Cardiac muscle cell (in vitro differentiated cells and primary cell): ENCODE measurements around the gene PDE8A. TPM values are rescaled to one million over a fixed set of nuclear protein-coding genes. Genes with fewer than 3 reads are reported as not detected.

Experiments
- DNase-seq, 2 donors: peaks; one replicate each; pipeline versions ENCODE4 v3.0.0 to v3.0.0-alpha.2; 2010 to 2017; ENCODE audit warnings: low read depth in 1 of 2, low spot score in 1 of 2
- H3K27ac ChIP-seq: fragments of 200-600 bp; sonication (generic); 2 replicates; pipeline ENCODE4 v1.5.1; 2016
- H3K27me3 ChIP-seq: fragments of 200-600 bp; sonication (generic); 2 replicates; pipeline ENCODE4 v1.6.0; 2016; ENCODE audit warnings: control low read depth
- H3K36me3 ChIP-seq: fragments of 200-600 bp; sonication (generic); 2 replicates; pipeline ENCODE4 v1.5.1; 2016; ENCODE audit warnings: control low read depth
- H3K4me1 ChIP-seq: fragments of 200-600 bp; sonication (generic); 2 replicates; pipeline ENCODE4 v1.8.1; 2017; ENCODE audit warnings: low read depth, mild to moderate bottlenecking, mixed run types
- H3K4me3 ChIP-seq: fragments of 200-600 bp; sonication (generic); 2 replicates; pipeline ENCODE4 v1.5.1; 2016; ENCODE audit warnings: mild to moderate bottlenecking
- H3K9me3 ChIP-seq: fragments of 200-600 bp; sonication (generic); 2 replicates; pipeline ENCODE4 v1.5.1; 2017; ENCODE audit warnings: low read depth, mild to moderate bottlenecking, control low read depth
- polyA plus RNA-seq: library from polyadenylated mRNA; unstranded; fragments of >200 nt; fragmentation: Nextera tagmentation; extraction: Ambion mirVana; gene quantifications from 2 replicates; pipeline ENCODE4 v1.2.1, GENCODE V29; 2016
- total RNA-seq: library from RNA; depleted of rRNA; stranded (reverse); fragments of >200 nt; gene quantifications from 2 replicates; pipeline ENCODE4 v1.2.3, GENCODE V29; 2016
- TF ChIP-seq, protein P1 (sequence below): IDR thresholded peaks from 2 replicates; pipeline ENCODE4 v1.5.1; 2012; ENCODE audit warnings: low read depth, mild to moderate bottlenecking, low read length

Gene PDE8A
- total and polyA plus RNA-seq, 2 experiments from 2014 or later: 10.2 to 26.8 TPM

DNA sequence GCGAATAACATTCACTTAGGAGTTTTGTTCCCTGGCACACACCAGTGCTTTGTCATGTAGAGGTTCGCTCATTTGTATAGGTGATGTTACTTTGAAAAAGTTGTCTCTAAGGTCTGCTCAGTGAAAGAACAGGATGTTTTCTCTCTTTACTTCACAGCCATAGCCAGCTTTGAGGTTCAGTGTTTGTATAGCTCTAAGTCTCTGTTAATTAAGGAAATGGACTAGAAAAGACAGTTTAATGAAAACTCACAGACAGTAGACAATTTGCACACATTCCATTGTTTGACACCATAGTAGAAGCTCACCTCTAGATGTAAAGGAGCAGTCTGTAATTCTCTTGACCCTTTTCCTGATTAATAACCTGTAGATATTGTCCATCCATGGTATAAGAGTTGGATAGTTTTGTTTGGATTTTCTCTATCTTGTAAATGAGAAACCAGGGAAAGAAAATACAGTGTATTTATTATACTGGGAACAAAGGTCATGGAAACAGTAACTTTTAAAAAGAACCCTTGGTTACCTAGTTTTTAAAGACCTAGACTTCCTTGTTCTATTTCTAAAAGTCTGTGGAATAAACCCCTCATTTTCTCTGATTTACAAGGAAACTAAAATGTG lies 50.4 kb downstream of the PDE8A start:
- Histone ChIP-seq H3K36me3 (no peaks in the 10 kb centered on the region), H3K4me1 (no peaks in the 10 kb centered on the region), H3K27me3 (no peaks in the 10 kb centered on the region), H3K4me3 (no peak overlapping the region), H3K9me3 (no peaks in the 10 kb centered on the region), H3K27ac (no peak overlapping the region)
- TF ChIP-seq, protein P1, sequence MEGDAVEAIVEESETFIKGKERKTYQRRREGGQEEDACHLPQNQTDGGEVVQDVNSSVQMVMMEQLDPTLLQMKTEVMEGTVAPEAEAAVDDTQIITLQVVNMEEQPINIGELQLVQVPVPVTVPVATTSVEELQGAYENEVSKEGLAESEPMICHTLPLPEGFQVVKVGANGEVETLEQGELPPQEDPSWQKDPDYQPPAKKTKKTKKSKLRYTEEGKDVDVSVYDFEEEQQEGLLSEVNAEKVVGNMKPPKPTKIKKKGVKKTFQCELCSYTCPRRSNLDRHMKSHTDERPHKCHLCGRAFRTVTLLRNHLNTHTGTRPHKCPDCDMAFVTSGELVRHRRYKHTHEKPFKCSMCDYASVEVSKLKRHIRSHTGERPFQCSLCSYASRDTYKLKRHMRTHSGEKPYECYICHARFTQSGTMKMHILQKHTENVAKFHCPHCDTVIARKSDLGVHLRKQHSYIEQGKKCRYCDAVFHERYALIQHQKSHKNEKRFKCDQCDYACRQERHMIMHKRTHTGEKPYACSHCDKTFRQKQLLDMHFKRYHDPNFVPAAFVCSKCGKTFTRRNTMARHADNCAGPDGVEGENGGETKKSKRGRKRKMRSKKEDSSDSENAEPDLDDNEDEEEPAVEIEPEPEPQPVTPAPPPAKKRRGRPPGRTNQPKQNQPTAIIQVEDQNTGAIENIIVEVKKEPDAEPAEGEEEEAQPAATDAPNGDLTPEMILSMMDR: no peak
- DNase-seq: no peak

DNA sequence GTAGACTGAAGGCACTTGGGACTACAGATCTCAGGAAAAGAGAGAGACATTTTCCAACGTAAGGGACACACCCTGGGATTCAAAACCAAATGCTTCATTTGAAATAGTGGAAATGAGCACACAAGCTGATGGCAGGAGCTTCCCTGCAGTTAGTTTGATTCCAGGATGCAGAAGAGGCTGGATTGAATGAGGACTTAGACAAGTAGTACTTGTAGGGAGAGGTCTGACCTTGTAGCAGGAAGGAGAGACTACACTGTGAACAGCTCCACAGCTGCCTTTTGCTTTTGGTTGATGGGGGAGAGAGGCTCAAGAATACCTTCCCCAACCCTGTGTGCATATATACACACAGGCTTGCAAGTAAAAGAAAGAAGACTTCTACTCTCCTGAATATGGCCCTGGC lies 51.5 kb downstream of the PDE8A start:
- no peaks in the 10 kb centered on the region for H3K27me3 ChIP-seq
- no peaks in the 10 kb centered on the region for H3K36me3 ChIP-seq
- no peaks in the 10 kb centered on the region for H3K9me3 ChIP-seq
- no peak for DNase-seq
- TF ChIP-seq, protein P1: no peak
- no peak overlapping the region for H3K4me3 ChIP-seq
- H3K4me1 ChIP-seq: no peaks in the 10 kb centered on the region
- no peak overlapping the region for H3K27ac ChIP-seq

DNA sequence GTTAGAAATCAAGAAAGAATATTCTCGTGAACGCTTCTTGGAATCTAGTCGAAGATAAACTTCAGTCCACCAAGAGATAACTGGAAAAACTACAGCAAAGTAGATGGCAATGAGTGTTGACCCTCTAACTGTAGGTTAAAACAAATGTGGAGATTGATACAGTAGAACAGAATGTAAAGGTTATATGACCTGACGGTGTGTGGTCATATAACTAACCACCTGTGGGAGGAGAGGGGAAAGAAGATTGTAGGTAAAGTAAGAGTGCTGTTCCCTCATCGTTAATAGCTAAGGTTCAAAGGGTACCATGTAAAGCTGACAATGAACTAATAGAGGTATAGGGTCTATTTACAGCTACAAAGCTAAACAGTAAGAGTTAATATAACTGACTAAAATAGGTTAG lies 52.6 kb downstream of the PDE8A start:
- H3K4me1 ChIP-seq: no peaks in the 10 kb centered on the region
- H3K9me3 ChIP-seq: no peaks in the 10 kb centered on the region
- TF ChIP-seq, protein P1: no peak

DNA sequence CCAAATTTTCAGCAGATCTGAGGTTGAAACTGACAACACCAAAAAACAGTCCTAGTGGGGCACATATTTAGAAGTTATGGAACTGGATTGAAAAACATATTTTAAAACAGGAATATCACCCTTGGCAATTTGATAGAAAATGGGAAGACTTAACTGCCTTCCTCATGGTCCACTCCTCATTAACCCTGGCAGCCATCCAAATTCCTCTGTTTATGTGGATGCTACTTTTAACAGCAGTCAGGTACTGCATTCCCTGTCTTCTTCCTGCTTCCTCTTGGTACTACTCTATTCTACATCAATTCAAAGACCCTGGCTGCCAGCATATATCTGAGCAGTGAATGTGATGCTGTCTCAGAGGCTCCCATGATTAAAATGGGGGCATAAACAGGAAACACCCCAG lies 54.3 kb downstream of the PDE8A start:
- no peaks in the 10 kb centered on the region for H3K27me3 ChIP-seq
- no peak overlapping the region for H3K27ac ChIP-seq
- H3K36me3 ChIP-seq: no peaks in the 10 kb centered on the region
- peak in 1 of 2 donors; percentile 40 for DNase-seq
- no peak overlapping the region for H3K4me3 ChIP-seq
- H3K4me1 ChIP-seq: no peaks in the 10 kb centered on the region
- no peaks in the 10 kb centered on the region for H3K9me3 ChIP-seq
- TF ChIP-seq, protein P1: no peak

More for the DNA sequence above, 52.6 kb downstream of the PDE8A start:
- no peaks in the 10 kb centered on the region for H3K36me3 ChIP-seq
- DNase-seq: no peak
- H3K27me3 ChIP-seq: no peaks in the 10 kb centered on the region
- H3K4me3 ChIP-seq: no peak overlapping the region
- no peak overlapping the region for H3K27ac ChIP-seq

DNA sequence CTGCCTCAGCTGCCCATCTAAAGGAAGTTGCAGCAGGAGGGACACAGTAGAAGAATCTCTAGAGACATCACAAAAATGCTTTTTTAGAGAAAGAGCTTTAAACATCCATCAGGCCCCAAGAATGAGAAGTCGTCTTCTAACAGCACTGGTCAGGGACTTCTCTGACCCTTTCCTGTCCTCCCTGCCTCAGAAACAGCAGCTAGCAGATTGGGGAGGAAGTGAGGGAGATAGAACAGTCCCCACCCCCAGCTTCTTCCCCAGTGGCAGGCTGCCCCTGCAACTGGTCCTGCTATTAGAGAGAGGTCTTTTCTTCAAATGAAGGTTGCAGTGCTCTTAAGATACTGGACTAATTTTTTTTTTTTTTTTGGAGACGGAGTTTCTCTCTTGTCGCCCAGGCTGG lies 55.1 kb downstream of the PDE8A start:
- no peak for DNase-seq
- H3K4me1 ChIP-seq: no peaks in the 10 kb centered on the region
- H3K27ac ChIP-seq: no peak overlapping the region
- H3K36me3 ChIP-seq: no peaks in the 10 kb centered on the region
- no peaks in the 10 kb centered on the region for H3K9me3 ChIP-seq
- no peaks in the 10 kb centered on the region for H3K27me3 ChIP-seq
- TF ChIP-seq, protein P1: no peak
- H3K4me3 ChIP-seq: no peak overlapping the region
